ENCODE measurements around the gene TRERF1.

DNA sequence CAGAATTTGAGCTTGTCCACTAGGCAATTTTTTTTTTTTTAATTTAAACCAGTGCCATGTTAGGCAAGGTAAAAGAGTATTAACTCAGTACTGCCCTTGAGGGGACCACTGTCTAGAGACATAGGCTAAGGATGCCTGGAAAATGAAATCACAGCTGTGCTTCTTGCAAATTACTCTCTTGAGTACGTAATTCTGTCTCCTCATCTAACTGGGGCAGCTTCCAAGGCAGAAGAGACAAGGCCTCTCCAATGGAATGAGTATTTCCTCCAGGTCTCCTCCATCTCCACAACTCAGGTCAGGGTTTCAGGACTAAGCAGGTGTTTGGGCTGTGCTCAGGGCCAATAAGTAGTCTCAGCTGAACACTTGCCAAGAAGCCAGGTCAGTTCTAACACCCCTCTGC lies 200.2 kb downstream of the TRERF1 start:
- TF ChIP-seq, protein P1, sequence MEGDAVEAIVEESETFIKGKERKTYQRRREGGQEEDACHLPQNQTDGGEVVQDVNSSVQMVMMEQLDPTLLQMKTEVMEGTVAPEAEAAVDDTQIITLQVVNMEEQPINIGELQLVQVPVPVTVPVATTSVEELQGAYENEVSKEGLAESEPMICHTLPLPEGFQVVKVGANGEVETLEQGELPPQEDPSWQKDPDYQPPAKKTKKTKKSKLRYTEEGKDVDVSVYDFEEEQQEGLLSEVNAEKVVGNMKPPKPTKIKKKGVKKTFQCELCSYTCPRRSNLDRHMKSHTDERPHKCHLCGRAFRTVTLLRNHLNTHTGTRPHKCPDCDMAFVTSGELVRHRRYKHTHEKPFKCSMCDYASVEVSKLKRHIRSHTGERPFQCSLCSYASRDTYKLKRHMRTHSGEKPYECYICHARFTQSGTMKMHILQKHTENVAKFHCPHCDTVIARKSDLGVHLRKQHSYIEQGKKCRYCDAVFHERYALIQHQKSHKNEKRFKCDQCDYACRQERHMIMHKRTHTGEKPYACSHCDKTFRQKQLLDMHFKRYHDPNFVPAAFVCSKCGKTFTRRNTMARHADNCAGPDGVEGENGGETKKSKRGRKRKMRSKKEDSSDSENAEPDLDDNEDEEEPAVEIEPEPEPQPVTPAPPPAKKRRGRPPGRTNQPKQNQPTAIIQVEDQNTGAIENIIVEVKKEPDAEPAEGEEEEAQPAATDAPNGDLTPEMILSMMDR (IDR thresholded peaks at IDR 0.05) = no peak
- TF ChIP-seq NFIC (IDR thresholded peaks at IDR 0.05; ENCODE audit: borderline replicate concordance) = no peak
- no peak for TF ChIP-seq REST (IDR thresholded peaks at IDR 0.05; ENCODE audit: low read depth, low read length)
- no peak for TF ChIP-seq GABPA (IDR thresholded peaks at IDR 0.05; ENCODE audit: low read depth)
- TF ChIP-seq TCF12 (IDR thresholded peaks at IDR 0.05) = no peak
- no peak for TF ChIP-seq RAD21 (IDR thresholded peaks at IDR 0.05; ENCODE audit: low read length)
- no peak for TF ChIP-seq SMC3 (IDR thresholded peaks at IDR 0.05; ENCODE audit: low read depth, low read length)
- TF ChIP-seq EP300 (IDR thresholded peaks at IDR 0.05; ENCODE audit: borderline replicate concordance in 1 of 2, low read depth in 1 of 2, low read length in 1 of 2) = no peak
- no peak for TF ChIP-seq USF1 (IDR thresholded peaks at IDR 0.05; ENCODE audit: borderline replicate concordance, low read depth)
- TF ChIP-seq RCOR1 (IDR thresholded peaks at IDR 0.05; ENCODE audit: low read length) = no peak

Measured in SK-N-SH (cell line).